H9 (cell line): ENCODE results near the gene TRPM3. TPM values are rescaled to one million over a fixed set of nuclear protein-coding genes. Genes with fewer than 3 reads are reported as not detected.

Source experiments
- DNase-seq: peaks from one replicate; pipeline ENCODE4 v3.0.0-alpha.2; 2017
- H2AFZ ChIP-seq: one replicate; pipeline ENCODE4 v1.6.1; 2013; ENCODE audit warnings: mild to moderate bottlenecking, low read length, control low read depth, moderate library complexity
- H2AK5ac ChIP-seq: 2 replicates; pipeline ENCODE4 v1.6.1; 2013; ENCODE audit warnings: low read length, control low read depth, mixed read lengths; ENCODE audit not compliant: insufficient read length
- H2BK120ac ChIP-seq: one replicate; pipeline ENCODE4 v1.6.1; 2013; ENCODE audit warnings: low read depth, mild to moderate bottlenecking, low read length, control low read depth, inconsistent platforms; ENCODE audit not compliant: poor library complexity, severe bottlenecking
- H2BK12ac ChIP-seq: 2 replicates; pipeline ENCODE4 v1.6.1; 2013; ENCODE audit warnings: low read length, control low read depth, mixed read lengths, low read depth; ENCODE audit not compliant: insufficient read length
- H2BK15ac ChIP-seq: 2 replicates; pipeline ENCODE4 v1.6.1; 2013; ENCODE audit warnings: low read depth, low read length, control low read depth
- H2BK20ac ChIP-seq: one replicate; pipeline ENCODE4 v1.6.1; 2013; ENCODE audit warnings: low read depth, mild to moderate bottlenecking, low read length, control low read depth, inconsistent platforms; ENCODE audit not compliant: poor library complexity, severe bottlenecking
- H2BK5ac ChIP-seq: 2 replicates; pipeline ENCODE4 v1.6.1; 2013; ENCODE audit warnings: low read length, control low read depth, mixed read lengths; ENCODE audit not compliant: insufficient read length
- H3K14ac ChIP-seq: 2 replicates; pipeline ENCODE4 v1.6.1; 2013; ENCODE audit warnings: low read length, control low read depth; ENCODE audit not compliant: insufficient read depth
- H3K18ac ChIP-seq: 2 replicates; pipeline ENCODE4 v1.6.1; 2013; ENCODE audit warnings: low read depth, mild to moderate bottlenecking, mixed read lengths, low read length, control low read depth; ENCODE audit not compliant: insufficient read length
- H3K23ac ChIP-seq: 2 replicates; pipeline ENCODE4 v1.6.1; 2013; ENCODE audit warnings: low read length, control low read depth, mixed read lengths, low read depth; ENCODE audit not compliant: insufficient read length
- H3K23me2 ChIP-seq: 2 replicates; pipeline ENCODE4 v1.6.1; 2013; ENCODE audit warnings: low read depth, mild to moderate bottlenecking, mixed read lengths, low read length, control low read depth; ENCODE audit not compliant: insufficient read length, poor library complexity, severe bottlenecking
- H3K27ac ChIP-seq: 2 replicates; pipeline ENCODE4 v1.5.1; 2013; ENCODE audit warnings: low read length, control low read depth, mixed read lengths, low read depth; ENCODE audit not compliant: insufficient read length
- H3K27me3 ChIP-seq: 2 replicates; pipeline ENCODE4 v1.6.1; 2013; ENCODE audit warnings: low read length, control low read depth, inconsistent platforms; ENCODE audit not compliant: insufficient read depth
- H3K4ac ChIP-seq: 2 replicates; pipeline ENCODE4 v1.6.1; 2013; ENCODE audit warnings: low read depth, mild to moderate bottlenecking, control low read depth, inconsistent platforms, low read length, moderate library complexity
- H3K4me1 ChIP-seq: 2 replicates; pipeline ENCODE4 v1.6.1; 2013; ENCODE audit warnings: low read length, control low read depth, inconsistent platforms; ENCODE audit not compliant: insufficient read depth
- H3K4me2 ChIP-seq: 2 replicates; pipeline ENCODE4 v1.6.1; 2013; ENCODE audit warnings: low read length, control low read depth, mixed read lengths; ENCODE audit not compliant: insufficient read length, insufficient read depth
- H3K56ac ChIP-seq: 2 replicates; pipeline ENCODE4 v1.6.1; 2013; ENCODE audit warnings: low read depth, mild to moderate bottlenecking, mixed read lengths, low read length, control low read depth; ENCODE audit not compliant: insufficient read length
- H3K79me1 ChIP-seq: 2 replicates; pipeline ENCODE4 v1.6.1; 2013; ENCODE audit warnings: low read depth, mild to moderate bottlenecking, moderate library complexity, low read length, control low read depth, inconsistent platforms; ENCODE audit not compliant: insufficient read depth, poor library complexity, severe bottlenecking
- H3K79me2 ChIP-seq: 2 replicates; pipeline ENCODE4 v1.6.1; 2013; ENCODE audit warnings: low read length, control low read depth, inconsistent platforms; ENCODE audit not compliant: insufficient read depth
- H3K9ac ChIP-seq: 2 replicates; pipeline ENCODE4 v1.6.1; 2013; ENCODE audit warnings: low read length, control low read depth, mixed read lengths; ENCODE audit not compliant: insufficient read length; ENCODE audit errors: extremely low read depth
- H3K9me3 ChIP-seq: one replicate; pipeline ENCODE4 v1.6.1; 2013; ENCODE audit warnings: low read depth, low read length, inconsistent platforms; ENCODE audit not compliant: control insufficient read depth
- H3T11ph ChIP-seq: one replicate; pipeline ENCODE4 v1.6.1; 2013; ENCODE audit warnings: mild to moderate bottlenecking, low read length, control low read depth, inconsistent platforms
- H4K20me1 ChIP-seq: one replicate; pipeline ENCODE4 v1.6.1; 2013; ENCODE audit not compliant: control insufficient read depth, insufficient read length, insufficient read depth
- H4K5ac ChIP-seq: 2 replicates; pipeline ENCODE4 v1.6.1; 2013; ENCODE audit warnings: low read depth, mild to moderate bottlenecking, mixed read lengths, low read length, control low read depth; ENCODE audit not compliant: insufficient read length
- H4K8ac ChIP-seq: replicated peaks from 2 replicates; pipeline ENCODE4 v1.6.1; 2013; ENCODE audit warnings: low read length, control low read depth, mixed read lengths, low read depth; ENCODE audit not compliant: insufficient read length
- H4K91ac ChIP-seq: 2 replicates; pipeline ENCODE4 v1.6.1; 2013; ENCODE audit warnings: low read depth, mild to moderate bottlenecking, moderate library complexity, mixed read lengths, low read length, control low read depth; ENCODE audit not compliant: insufficient read length
- H3K27ac Mint-ChIP-seq, 3 experiments: 2 replicates in 2 of 3; 3 replicates in 1 of 3; pipeline ENCODE4 v1.8.0; 2020 to 2021; ENCODE audit warnings: mixed read lengths in 3 of 3, mild to moderate bottlenecking in 1 of 3, moderate library complexity in 1 of 3
- H3K27me3 Mint-ChIP-seq: 2 replicates; pipeline ENCODE4 v1.8.0; 2021; ENCODE audit warnings: low read depth, mild to moderate bottlenecking, moderate library complexity, mixed read lengths
- H3K36me3 Mint-ChIP-seq, 3 experiments: 2 replicates in 2 of 3; 3 replicates in 1 of 3; pipeline ENCODE4 v1.8.0; 2020 to 2021; ENCODE audit warnings: low read depth in 3 of 3, mixed read lengths in 3 of 3; ENCODE audit not compliant: insufficient read depth in 1 of 3
- H3K4me1 Mint-ChIP-seq, 2 experiments: 2 replicates each; pipeline ENCODE4 v1.8.0; 2020; ENCODE audit warnings: mixed read lengths in 2 of 2
- H3K4me3 Mint-ChIP-seq, 2 experiments: 2 replicates in 1 of 2; 3 replicates in 1 of 2; pipeline ENCODE4 v1.8.0; 2020 to 2021; ENCODE audit warnings: mild to moderate bottlenecking in 2 of 2, mixed read lengths in 2 of 2, moderate library complexity in 1 of 2
- H3K9me3 Mint-ChIP-seq, 2 experiments: 2 replicates in 1 of 2; 3 replicates in 1 of 2; pipeline ENCODE4 v1.8.0; 2020; ENCODE audit warnings: mild to moderate bottlenecking in 2 of 2, mixed read lengths in 2 of 2, moderate library complexity in 1 of 2
- WGBS: extraction: QIAGEN DNeasy Blood & Tissue Kit; methylation state at CpG from one replicate; pipeline ENCODE4 v1.1.7; 2013; ENCODE audit warnings: missing lambda C conversion rate, low lambda C conversion rate, mixed read lengths; ENCODE audit not compliant: insufficient read length; ENCODE audit errors: extremely low coverage; 5-methylcytosine and 5-hydroxymethylcytosine counted together
- total RNA-seq: library from RNA; stranded (reverse); gene quantifications from 2 replicates; pipeline ENCODE4 v1.2.1, GENCODE V29; 2021
- TF ChIP-seq, protein P1 (sequence below): fragments of 200-600 bp; sonication (generic); conservative IDR thresholded peaks from 3 replicates; pipeline ENCODE4 v1.8.0; 2021; ENCODE audit warnings: antibody characterized with exemption, mild to moderate bottlenecking

Gene TRPM3
- total RNA-seq, 1 experiment from 2014 or later, result 10.3 TPM

DNA sequence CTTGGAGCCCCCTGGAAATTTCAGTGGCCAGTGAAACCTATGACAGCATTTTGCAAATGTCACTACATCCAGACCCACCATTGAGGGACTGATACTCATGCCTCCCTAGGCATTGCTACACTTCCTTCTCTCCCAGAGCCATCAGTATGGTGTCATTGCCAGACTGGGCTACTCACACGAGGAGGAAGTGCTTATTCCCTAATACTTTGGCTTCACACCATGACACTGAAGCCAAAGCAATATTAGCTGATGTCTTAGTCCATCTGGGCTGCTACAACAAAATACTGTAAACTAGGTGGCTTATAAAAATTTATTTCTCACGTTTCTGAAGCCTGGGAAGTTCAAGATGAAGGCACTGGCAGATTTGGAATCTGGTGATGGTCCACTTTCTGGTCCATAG, 22.6 kb downstream of the TRPM3 start:
- no peaks in the 10 kb centered on the region for H4K20me1 ChIP-seq
- no peak overlapping the region for H2BK15ac ChIP-seq
- no peaks in the 10 kb centered on the region for H3K79me1 ChIP-seq
- no peak overlapping the region for H3K4me2 ChIP-seq
- no peak overlapping the region for H4K5ac ChIP-seq
- no peak overlapping the region for H2BK12ac ChIP-seq
- no peaks in the 10 kb centered on the region for H3K23me2 ChIP-seq
- H3K27me3 ChIP-seq, result no peaks in the 10 kb centered on the region
- no peak overlapping the region for H2BK20ac ChIP-seq
- no peak overlapping the region for H3K4ac ChIP-seq
- no CpG with 5 or more reads among the region's 2 CpGs for WGBS
- no peaks in the 10 kb centered on the region for H3K36me3 Mint-ChIP-seq
- no peak overlapping the region for H3K4me3 Mint-ChIP-seq
- no peak overlapping the region for H2BK120ac ChIP-seq
- H2BK5ac ChIP-seq, result no peak overlapping the region
- H3K4me1 ChIP-seq, result no peaks in the 10 kb centered on the region
- no peak overlapping the region for H4K8ac ChIP-seq
- TF ChIP-seq, protein P1, sequence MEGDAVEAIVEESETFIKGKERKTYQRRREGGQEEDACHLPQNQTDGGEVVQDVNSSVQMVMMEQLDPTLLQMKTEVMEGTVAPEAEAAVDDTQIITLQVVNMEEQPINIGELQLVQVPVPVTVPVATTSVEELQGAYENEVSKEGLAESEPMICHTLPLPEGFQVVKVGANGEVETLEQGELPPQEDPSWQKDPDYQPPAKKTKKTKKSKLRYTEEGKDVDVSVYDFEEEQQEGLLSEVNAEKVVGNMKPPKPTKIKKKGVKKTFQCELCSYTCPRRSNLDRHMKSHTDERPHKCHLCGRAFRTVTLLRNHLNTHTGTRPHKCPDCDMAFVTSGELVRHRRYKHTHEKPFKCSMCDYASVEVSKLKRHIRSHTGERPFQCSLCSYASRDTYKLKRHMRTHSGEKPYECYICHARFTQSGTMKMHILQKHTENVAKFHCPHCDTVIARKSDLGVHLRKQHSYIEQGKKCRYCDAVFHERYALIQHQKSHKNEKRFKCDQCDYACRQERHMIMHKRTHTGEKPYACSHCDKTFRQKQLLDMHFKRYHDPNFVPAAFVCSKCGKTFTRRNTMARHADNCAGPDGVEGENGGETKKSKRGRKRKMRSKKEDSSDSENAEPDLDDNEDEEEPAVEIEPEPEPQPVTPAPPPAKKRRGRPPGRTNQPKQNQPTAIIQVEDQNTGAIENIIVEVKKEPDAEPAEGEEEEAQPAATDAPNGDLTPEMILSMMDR, result no peak
- H3T11ph ChIP-seq, result no peak overlapping the region
- H4K91ac ChIP-seq, result no peak overlapping the region
- H3K18ac ChIP-seq, result no peak overlapping the region
- H3K14ac ChIP-seq, result no peak overlapping the region
- no peak overlapping the region for H3K23ac ChIP-seq
- H3K56ac ChIP-seq, result no peak overlapping the region
- H3K27me3 Mint-ChIP-seq, result no peaks in the 10 kb centered on the region
- no peak for DNase-seq
- no peak overlapping the region for H2AK5ac ChIP-seq
- H2AFZ ChIP-seq, result no peak overlapping the region
- H3K79me2 ChIP-seq, result peaks cover 2% of the 10 kb centered on the region; the same call in 1 of the 2 replicates
- no peak overlapping the region for H3K27ac ChIP-seq
- H3K27ac Mint-ChIP-seq, result no peak overlapping the region
- H3K9me3 Mint-ChIP-seq, result no peaks in the 10 kb centered on the region
- no peaks in the 10 kb centered on the region for H3K9me3 ChIP-seq
- H3K9ac ChIP-seq, result no peak overlapping the region
- H3K4me1 Mint-ChIP-seq, result peaks cover 3 to 11% of the 10 kb centered on the region in 2 experiments
